ENCODE data around the gene NFKBIB. TPM values are rescaled to one million over a fixed set of nuclear protein-coding genes. Genes with fewer than 3 reads are reported as not detected.
"Not testable (repeated sequence)": the region's sequence is repeated elsewhere in the genome, so short reads cannot be mapped to it uniquely, and the experiment has no call there.

Gene NFKBIB
- total RNA-seq, 1 donor from 2014 or later, result 4.7 TPM

DNA sequence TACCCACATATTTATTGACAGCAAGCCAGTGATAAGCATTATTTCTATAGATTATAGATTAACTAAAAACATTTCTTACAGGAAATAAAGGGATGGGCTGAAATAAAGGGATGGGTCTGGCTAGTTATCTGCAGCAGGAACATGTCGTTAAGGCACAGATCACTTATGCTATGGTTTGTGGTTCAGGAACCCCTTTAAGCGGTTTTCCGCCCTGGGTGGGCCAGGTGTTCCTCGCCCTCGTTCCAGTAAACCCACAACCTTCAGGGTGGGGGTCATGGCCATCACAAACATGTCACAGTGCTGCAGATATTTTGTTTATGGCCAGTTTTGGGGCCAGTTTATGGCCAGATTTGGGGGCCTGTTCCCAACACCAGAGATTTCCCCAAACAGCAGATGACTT is 41.7 kb downstream of the NFKBIB start:
- not testable (repeated sequence) for H3K9ac ChIP-seq (ENCODE audit: low read depth in 1 of 3, low read length in 3 of 3); H3K9me3 ChIP-seq (ENCODE audit: control insufficient read depth in 3 of 3, low read length in 3 of 3); H3K27me3 ChIP-seq (ENCODE audit: control insufficient read depth in 3 of 3, insufficient read depth in 3 of 3, low read length in 3 of 3); H3K4me1 ChIP-seq (ENCODE audit: control insufficient read depth in 3 of 3, insufficient read depth in 3 of 3, low read length in 3 of 3); H3K4me3 ChIP-seq (ENCODE audit: low read length in 3 of 3); H3K36me3 ChIP-seq (ENCODE audit: control insufficient read depth in 3 of 3, insufficient read depth in 3 of 3, low read length in 3 of 3); H3K27ac ChIP-seq (ENCODE audit: low read depth, low read length)

DNA sequence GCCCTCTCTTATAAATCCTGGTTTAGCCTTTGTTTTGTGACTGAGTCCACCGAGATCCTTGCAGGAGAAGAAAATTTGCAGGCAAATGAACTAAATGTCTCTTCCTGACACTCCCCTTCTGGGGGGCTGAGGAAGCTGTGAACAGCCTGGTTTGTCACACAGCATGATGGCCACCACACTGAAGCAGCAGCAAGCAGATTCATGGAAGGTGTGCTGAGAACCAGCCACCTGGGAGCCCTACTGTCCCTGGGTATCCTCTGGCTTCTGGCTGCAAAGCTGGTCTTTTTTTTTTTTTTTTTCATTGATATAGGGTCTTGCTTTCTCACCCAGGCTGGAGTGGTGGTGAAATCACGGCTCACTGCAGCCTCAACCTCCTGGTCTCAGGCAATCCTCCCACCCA is 42.2 kb downstream of the NFKBIB start:
- no peaks in the 10 kb centered on the region for H3K9me3 ChIP-seq (ENCODE audit: control insufficient read depth in 3 of 3, low read length in 3 of 3)
- H3K4me1 ChIP-seq (ENCODE audit: control insufficient read depth in 3 of 3, insufficient read depth in 3 of 3, low read length in 3 of 3), result no peaks in the 10 kb centered on the region
- no peak overlapping the region for H3K27ac ChIP-seq (ENCODE audit: low read depth, low read length)
- H3K27me3 ChIP-seq (ENCODE audit: control insufficient read depth in 3 of 3, insufficient read depth in 3 of 3, low read length in 3 of 3), result no peaks in the 10 kb centered on the region
- H3K4me3 ChIP-seq (ENCODE audit: low read length in 3 of 3), result no peak overlapping the region
- peaks cover 0 to 6% (median 2%) of the 10 kb centered on the region in 3 donors for H3K36me3 ChIP-seq (ENCODE audit: control insufficient read depth in 3 of 3, insufficient read depth in 3 of 3, low read length in 3 of 3)
- no peak overlapping the region for H3K9ac ChIP-seq (ENCODE audit: low read depth in 1 of 3, low read length in 3 of 3)

DNA sequence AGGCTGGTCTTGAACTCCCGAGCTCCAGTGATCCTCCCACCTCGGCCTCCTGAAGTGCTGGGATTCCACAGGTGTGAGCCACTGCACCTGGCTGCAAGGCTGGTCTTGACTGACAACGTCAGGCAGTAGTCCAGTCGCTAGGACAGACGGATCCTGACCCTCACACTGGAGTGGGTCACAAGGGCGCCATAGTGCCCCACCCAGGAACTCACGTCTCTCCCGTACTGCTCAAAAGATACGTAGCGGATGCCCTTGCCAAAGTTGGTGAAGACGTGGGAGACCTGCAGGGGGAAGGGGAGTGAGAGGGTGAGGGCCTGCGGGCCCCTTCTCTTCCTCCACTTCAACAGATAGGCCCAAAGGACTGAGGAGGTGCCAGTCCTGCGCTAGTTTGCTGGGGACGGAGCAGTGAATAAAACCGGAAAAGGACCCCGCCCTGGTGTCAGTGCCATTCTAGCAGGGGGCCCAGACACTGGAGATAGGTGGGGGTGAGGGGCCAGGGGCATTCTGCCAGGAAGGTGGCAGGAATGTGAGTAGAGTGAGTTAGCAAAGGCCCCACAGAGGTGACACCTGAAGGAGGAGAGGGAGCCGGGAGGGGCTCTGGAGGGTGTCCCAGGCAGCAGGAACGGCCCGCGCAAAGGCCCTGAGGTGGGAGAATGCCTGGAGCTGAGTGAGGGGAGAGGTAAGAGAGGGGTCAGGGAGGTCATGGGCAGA is 42.9 kb downstream of the NFKBIB start:
- no peak overlapping the region for H3K27ac ChIP-seq (ENCODE audit: low read depth, low read length)
- H3K4me3 ChIP-seq (ENCODE audit: low read length in 3 of 3), result no peak overlapping the region
- H3K27me3 ChIP-seq (ENCODE audit: control insufficient read depth in 3 of 3, insufficient read depth in 3 of 3, low read length in 3 of 3), result no peaks in the 10 kb centered on the region

DNA sequence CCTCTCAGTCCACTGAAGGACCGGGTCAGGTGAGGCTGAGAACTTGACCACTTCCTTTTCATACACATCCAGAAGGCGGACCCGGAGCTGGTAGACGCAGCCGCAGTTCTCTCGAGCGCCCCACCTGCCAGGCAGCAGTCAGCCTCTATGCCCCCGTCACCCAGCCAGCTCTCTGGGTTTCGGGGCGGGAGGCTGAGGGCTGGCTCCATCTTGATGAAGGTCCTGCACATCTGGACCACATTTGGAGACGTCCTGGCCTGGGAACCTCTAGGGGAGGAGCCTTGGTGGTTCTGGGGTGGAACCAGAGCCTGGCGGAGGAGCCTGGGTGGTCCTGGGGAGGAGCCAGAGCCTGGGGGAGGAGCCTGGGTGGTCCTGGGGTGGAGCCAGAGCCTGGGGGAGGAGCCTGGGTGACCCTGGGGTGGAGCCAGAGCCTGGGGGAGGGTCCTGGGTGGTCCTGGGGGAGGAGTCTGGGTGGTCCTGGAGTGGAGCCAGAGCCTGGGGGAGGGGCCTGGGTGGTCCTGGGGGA is 45.3 kb downstream of the NFKBIB start:
- Histone ChIP-seq H3K4me1 (ENCODE audit: control insufficient read depth in 3 of 3, insufficient read depth in 3 of 3, low read length in 3 of 3) (peaks cover 0 to 2% (median 2%) of the 10 kb centered on the region in 3 donors), H3K9me3 (ENCODE audit: control insufficient read depth in 3 of 3, low read length in 3 of 3) (no peaks in the 10 kb centered on the region), H3K4me3 (ENCODE audit: low read length in 3 of 3) (no peak overlapping the region)

More for the DNA sequence above, 42.9 kb downstream of the NFKBIB start:
- Histone ChIP-seq H3K9ac (ENCODE audit: low read depth in 1 of 3, low read length in 3 of 3) (no peak overlapping the region), H3K4me1 (ENCODE audit: control insufficient read depth in 3 of 3, insufficient read depth in 3 of 3, low read length in 3 of 3) (no peaks in the 10 kb centered on the region), H3K9me3 (ENCODE audit: control insufficient read depth in 3 of 3, low read length in 3 of 3) (no peaks in the 10 kb centered on the region), H3K36me3 (ENCODE audit: control insufficient read depth in 3 of 3, insufficient read depth in 3 of 3, low read length in 3 of 3) (peaks cover 0 to 6% (median 2%) of the 10 kb centered on the region in 3 donors)

DNA sequence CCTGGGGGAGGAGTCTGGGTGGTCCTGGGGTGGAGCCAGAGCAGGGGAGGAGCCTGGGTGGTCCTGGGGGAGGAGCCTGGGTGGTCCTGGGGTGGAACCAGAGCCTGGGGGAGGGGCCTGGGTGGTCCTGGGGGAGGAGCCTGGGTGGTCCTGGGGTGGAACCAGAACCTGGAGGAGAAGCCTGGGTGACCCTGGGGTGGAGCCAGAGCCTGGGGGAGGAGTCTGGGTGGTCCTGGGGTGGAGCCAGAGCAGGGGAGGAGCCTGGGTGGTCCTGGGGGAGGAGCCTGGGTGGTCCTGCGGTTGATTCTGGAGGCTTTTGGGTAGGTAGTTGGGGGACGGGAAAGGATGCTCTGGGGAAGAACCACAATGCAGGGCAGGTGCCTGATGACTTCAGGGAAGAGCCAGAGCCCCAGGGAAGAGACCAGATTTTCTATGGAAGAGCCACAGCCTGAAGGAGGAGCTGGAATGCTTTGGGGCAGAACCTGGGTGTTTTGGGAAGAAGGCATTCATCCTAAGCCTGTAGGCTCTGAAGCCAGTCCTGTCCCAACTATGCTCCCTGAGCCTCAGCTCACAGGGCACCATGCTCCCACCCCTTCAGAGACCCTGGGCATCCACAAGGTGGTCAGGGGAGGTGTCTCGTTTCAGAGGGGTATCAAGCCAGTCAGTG is 45.9 kb downstream of the NFKBIB start:
- Histone ChIP-seq H3K4me1 (ENCODE audit: control insufficient read depth in 3 of 3, insufficient read depth in 3 of 3, low read length in 3 of 3) (peaks cover 4 to 7% (median 6%) of the 10 kb centered on the region in 3 donors), H3K4me3 (ENCODE audit: low read length in 3 of 3) (no peak overlapping the region), H3K36me3 (ENCODE audit: control insufficient read depth in 3 of 3, insufficient read depth in 3 of 3, low read length in 3 of 3) (peaks cover 0 to 6% (median 2%) of the 10 kb centered on the region in 3 donors), H3K9me3 (ENCODE audit: control insufficient read depth in 3 of 3, low read length in 3 of 3) (no peaks in the 10 kb centered on the region), H3K9ac (ENCODE audit: low read depth in 1 of 3, low read length in 3 of 3) (no peak overlapping the region), H3K27ac (ENCODE audit: low read depth, low read length) (no peak overlapping the region), H3K27me3 (ENCODE audit: control insufficient read depth in 3 of 3, insufficient read depth in 3 of 3, low read length in 3 of 3) (peaks cover 0 to 4% (median 3%) of the 10 kb centered on the region in 3 donors)

More for the DNA sequence above, 45.3 kb downstream of the NFKBIB start:
- no peak overlapping the region for H3K9ac ChIP-seq (ENCODE audit: low read depth in 1 of 3, low read length in 3 of 3)
- no peaks in the 10 kb centered on the region for H3K27me3 ChIP-seq (ENCODE audit: control insufficient read depth in 3 of 3, insufficient read depth in 3 of 3, low read length in 3 of 3)
- H3K36me3 ChIP-seq (ENCODE audit: control insufficient read depth in 3 of 3, insufficient read depth in 3 of 3, low read length in 3 of 3), result peaks cover 0 to 6% (median 2%) of the 10 kb centered on the region in 3 donors
- H3K27ac ChIP-seq (ENCODE audit: low read depth, low read length), result no peak overlapping the region

DNA sequence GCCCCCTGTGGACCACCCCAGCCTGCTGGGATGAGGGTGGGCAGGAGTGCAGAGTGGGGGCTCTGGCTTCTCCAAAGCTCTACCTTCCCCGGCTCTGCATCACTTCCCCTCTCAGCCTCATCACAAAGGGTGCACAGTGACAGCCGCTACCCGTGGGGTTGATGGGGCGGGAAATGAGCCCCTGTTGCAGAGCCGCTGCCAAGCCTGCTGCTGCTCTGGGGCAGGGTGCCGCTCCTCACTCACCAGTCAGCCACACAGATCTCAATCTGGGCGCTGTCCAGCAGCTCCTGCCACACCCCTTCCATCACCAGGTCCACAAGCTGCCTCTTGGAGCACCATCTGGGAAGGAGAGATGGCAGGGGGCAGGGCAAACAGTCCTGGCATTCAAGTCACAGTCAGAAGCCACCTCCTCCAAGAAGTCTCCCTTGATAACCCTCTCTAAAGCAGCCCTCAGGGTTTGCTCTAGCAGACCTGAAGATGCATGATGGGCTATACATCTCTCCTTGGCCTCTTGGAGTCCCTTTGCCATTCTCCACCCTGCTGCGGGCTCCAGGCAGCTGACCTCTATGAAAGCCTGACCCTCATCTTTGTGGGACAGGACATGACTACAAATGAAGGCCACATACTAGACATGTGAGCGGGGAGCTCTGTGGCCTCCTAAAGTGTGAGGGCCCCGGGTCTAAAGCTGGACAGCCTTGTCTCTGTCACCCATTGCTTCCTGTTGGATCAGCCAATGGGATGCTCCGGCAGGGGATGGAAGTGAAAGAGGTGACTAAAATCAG is 46.7 kb downstream of the NFKBIB start:
- H3K27ac ChIP-seq (ENCODE audit: low read depth, low read length), result no peak overlapping the region
- peaks cover 0 to 6% (median 2%) of the 10 kb centered on the region in 3 donors for H3K36me3 ChIP-seq (ENCODE audit: control insufficient read depth in 3 of 3, insufficient read depth in 3 of 3, low read length in 3 of 3)
- H3K27me3 ChIP-seq (ENCODE audit: control insufficient read depth in 3 of 3, insufficient read depth in 3 of 3, low read length in 3 of 3), result peaks cover 0 to 4% (median 3%) of the 10 kb centered on the region in 3 donors
- H3K4me1 ChIP-seq (ENCODE audit: control insufficient read depth in 3 of 3, insufficient read depth in 3 of 3, low read length in 3 of 3), result peaks cover 4 to 7% (median 6%) of the 10 kb centered on the region in 3 donors
- no peaks in the 10 kb centered on the region for H3K9me3 ChIP-seq (ENCODE audit: control insufficient read depth in 3 of 3, low read length in 3 of 3)
- no peak overlapping the region for H3K4me3 ChIP-seq (ENCODE audit: low read length in 3 of 3)
- no peak overlapping the region for H3K9ac ChIP-seq (ENCODE audit: low read depth in 1 of 3, low read length in 3 of 3)

DNA sequence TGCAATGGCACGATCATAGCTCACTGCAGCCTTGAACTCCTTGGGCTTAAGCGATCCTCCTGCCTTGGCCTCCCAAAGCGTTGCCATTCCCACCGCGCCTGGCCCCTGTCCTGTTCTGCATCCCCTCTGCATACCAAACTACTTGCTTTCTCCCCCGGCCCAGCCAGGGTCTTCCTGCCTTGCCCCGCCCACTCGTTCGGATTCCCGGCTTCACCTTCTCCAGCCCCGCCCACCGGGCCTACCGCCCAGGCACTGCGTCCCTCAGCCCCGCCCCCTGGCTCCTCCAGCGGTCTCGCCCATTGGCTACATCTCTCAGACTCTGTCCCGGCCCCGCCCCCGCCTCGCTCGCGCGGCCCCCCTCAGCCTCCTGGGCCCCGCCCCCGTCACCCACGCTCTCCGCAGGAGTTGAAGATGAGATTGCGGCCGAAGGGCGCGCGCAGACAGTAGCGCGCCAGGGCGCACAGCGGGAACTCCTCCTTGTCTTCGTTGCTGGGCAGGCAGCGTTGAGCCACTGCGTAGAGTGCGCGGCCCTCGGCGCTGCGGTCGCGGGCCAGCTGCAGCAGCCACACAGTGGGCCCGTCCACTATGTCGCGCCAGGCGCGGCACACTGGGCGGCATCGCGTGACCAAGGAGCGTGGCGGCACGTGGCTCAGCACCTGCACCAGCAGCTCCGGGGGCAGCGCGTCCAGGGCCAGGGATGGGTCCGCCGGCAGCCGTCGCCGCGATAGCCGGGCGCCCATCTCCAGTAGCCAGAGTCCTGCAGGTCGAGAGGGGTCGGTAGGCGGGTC is 50.0 kb downstream of the NFKBIB start:
- no peaks in the 10 kb centered on the region for H3K9me3 ChIP-seq (ENCODE audit: control insufficient read depth in 3 of 3, low read length in 3 of 3)
- H3K36me3 ChIP-seq (ENCODE audit: control insufficient read depth in 3 of 3, insufficient read depth in 3 of 3, low read length in 3 of 3), result peaks cover 0 to 6% (median 2%) of the 10 kb centered on the region in 3 donors
- peaks cover 4 to 7% (median 6%) of the 10 kb centered on the region in 3 donors for H3K4me1 ChIP-seq (ENCODE audit: control insufficient read depth in 3 of 3, insufficient read depth in 3 of 3, low read length in 3 of 3)
- peak overlapping the region in 1 of 3 donors; percentile 8 for H3K9ac ChIP-seq (ENCODE audit: low read depth in 1 of 3, low read length in 3 of 3)
- peak overlapping the region; percentile 38 to 56 (median 56) for H3K4me3 ChIP-seq (ENCODE audit: low read length in 3 of 3)
- peaks cover 0 to 4% (median 3%) of the 10 kb centered on the region in 3 donors for H3K27me3 ChIP-seq (ENCODE audit: control insufficient read depth in 3 of 3, insufficient read depth in 3 of 3, low read length in 3 of 3)
- H3K27ac ChIP-seq (ENCODE audit: low read depth, low read length), result no peak overlapping the region

DNA sequence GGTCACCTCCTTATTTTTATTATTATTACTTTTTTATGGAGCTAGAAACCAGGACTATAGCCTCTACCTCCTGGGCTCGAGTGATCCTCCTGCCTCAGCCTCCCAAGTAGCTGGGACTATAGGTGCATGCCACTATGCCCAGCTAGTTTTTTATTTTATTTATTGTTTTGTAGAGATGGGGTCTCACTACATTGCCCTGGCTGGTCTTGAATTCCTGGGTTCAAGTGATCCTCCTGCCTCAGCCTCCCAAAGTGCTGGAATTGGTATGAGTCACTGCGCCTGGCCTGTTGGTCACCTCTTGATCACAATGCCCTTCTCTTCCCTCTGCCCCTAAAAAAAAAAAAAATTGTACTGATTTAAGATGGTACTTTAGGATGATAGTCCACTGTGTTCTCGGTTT is 51.4 kb downstream of the NFKBIB start:
- H3K27ac ChIP-seq (ENCODE audit: low read depth, low read length), result no peak overlapping the region
- peaks cover 0 to 2% (median 2%) of the 10 kb centered on the region in 3 donors for H3K36me3 ChIP-seq (ENCODE audit: control insufficient read depth in 3 of 3, insufficient read depth in 3 of 3, low read length in 3 of 3)
- peaks cover 0 to 4% (median 3%) of the 10 kb centered on the region in 3 donors for H3K27me3 ChIP-seq (ENCODE audit: control insufficient read depth in 3 of 3, insufficient read depth in 3 of 3, low read length in 3 of 3)
- no peaks in the 10 kb centered on the region for H3K9me3 ChIP-seq (ENCODE audit: control insufficient read depth in 3 of 3, low read length in 3 of 3)
- no peak overlapping the region for H3K9ac ChIP-seq (ENCODE audit: low read depth in 1 of 3, low read length in 3 of 3)
- H3K4me1 ChIP-seq (ENCODE audit: control insufficient read depth in 3 of 3, insufficient read depth in 3 of 3, low read length in 3 of 3), result peaks cover 4 to 7% (median 6%) of the 10 kb centered on the region in 3 donors
- no peak overlapping the region for H3K4me3 ChIP-seq (ENCODE audit: low read length in 3 of 3)

All from skeletal muscle tissue (tissue), 4 donors.